Stimulated activated effector memory CD8-positive, alpha-beta T cell treated with anti-CD3 and anti-CD28 coated beads, Interleukin-12 subunit alpha, Interleukin-12 subunit beta, amount 100 ng/mL, for 72 hours (primary cell): ENCODE measurements around the gene CD300LF.

Source experiments
- ATAC-seq: fragments of 150-1000 bp; cut with Tn5 transposase; 2 replicates; pipeline ENCODE4 v1.10.0; 2021
- DNase-seq, 2 donors: peaks; one replicate each; pipeline ENCODE4 v3.0.0; 2021 to 2022; ENCODE audit warnings: low spot score in 2 of 2
- H3K27ac Mint-ChIP-seq: one replicate; pipeline ENCODE4 v1.8.0; 2022; ENCODE audit warnings: mild to moderate bottlenecking, mixed read lengths
- H3K36me3 Mint-ChIP-seq: one replicate; pipeline ENCODE4 v1.8.0; 2022; ENCODE audit warnings: mild to moderate bottlenecking, mixed read lengths
- H3K4me1 Mint-ChIP-seq: one replicate; pipeline ENCODE4 v1.8.0; 2022; ENCODE audit warnings: mixed read lengths
- H3K4me3 Mint-ChIP-seq: one replicate; pipeline ENCODE4 v1.8.0; 2022; ENCODE audit warnings: mild to moderate bottlenecking, mixed read lengths
- H3K9me3 Mint-ChIP-seq: one replicate; pipeline ENCODE4 v1.8.0; 2022; ENCODE audit warnings: mixed read lengths

The CD300LF gene

GRCh38 chr17:74728033-74728701 lies 15.4 kb upstream of the CD300LF start:
- H3K27ac Mint-ChIP-seq: no peak overlapping the region
- no peak for DNase-seq
- no peaks in the 10 kb centered on the region for H3K9me3 Mint-ChIP-seq

GRCh38 chr17:74725111-74725510 lies 12.4 kb upstream of the CD300LF start:
- H3K36me3 Mint-ChIP-seq: no peaks in the 10 kb centered on the region
- H3K27ac Mint-ChIP-seq: no peak overlapping the region
- DNase-seq: no peak
- H3K4me3 Mint-ChIP-seq: no peak overlapping the region
- peaks cover 6% of the 10 kb centered on the region for H3K4me1 Mint-ChIP-seq
- ATAC-seq: no peak
- no peaks in the 10 kb centered on the region for H3K9me3 Mint-ChIP-seq

More at GRCh38 chr17:74728033-74728701, 15.4 kb upstream of the CD300LF start:
- no peak for ATAC-seq
- Mint-ChIP-seq H3K4me1 (peaks cover 6% of the 10 kb centered on the region), H3K36me3 (no peaks in the 10 kb centered on the region), H3K4me3 (no peak overlapping the region)

- Mint-ChIP-seq H3K36me3 (no peaks in the 10 kb centered on the region), H3K4me1 (peaks cover 6% of the 10 kb centered on the region), H3K9me3 (no peaks in the 10 kb centered on the region), H3K27ac (no peak overlapping the region), H3K4me3 (no peak overlapping the region)
- no peak for DNase-seq
- no peak for ATAC-seq
These were observed 11.2 kb upstream of the CD300LF start for GRCh38 chr17:74723891-74724290.

GRCh38 chr17:74722782-74723181 lies 10.1 kb upstream of the CD300LF start:
- peaks cover 6% of the 10 kb centered on the region for H3K4me1 Mint-ChIP-seq
- no peak overlapping the region for H3K27ac Mint-ChIP-seq
- no peaks in the 10 kb centered on the region for H3K9me3 Mint-ChIP-seq
- ATAC-seq (no peak), DNase-seq (no peak)
- no peaks in the 10 kb centered on the region for H3K36me3 Mint-ChIP-seq
- no peak overlapping the region for H3K4me3 Mint-ChIP-seq

GRCh38 chr17:74720506-74720905 lies 7.8 kb upstream of the CD300LF start:
- Mint-ChIP-seq H3K27ac (no peak overlapping the region), H3K4me3 (no peak overlapping the region), H3K36me3 (no peaks in the 10 kb centered on the region), H3K4me1 (peaks cover 7% of the 10 kb centered on the region), H3K9me3 (no peaks in the 10 kb centered on the region)
- no peak for ATAC-seq
- no peak for DNase-seq

GRCh38 chr17:74715144-74715543 lies 2.4 kb upstream of the CD300LF start:
- ATAC-seq: peak; percentile 37
- H3K4me1 Mint-ChIP-seq: peaks cover 24% of the 10 kb centered on the region
- no peak overlapping the region for H3K27ac Mint-ChIP-seq
- H3K9me3 Mint-ChIP-seq: no peaks in the 10 kb centered on the region
- DNase-seq: no peak
- H3K4me3 Mint-ChIP-seq: no peak overlapping the region
- H3K36me3 Mint-ChIP-seq: no peaks in the 10 kb centered on the region

- H3K9me3 Mint-ChIP-seq: no peaks in the 10 kb centered on the region
- peaks cover 24% of the 10 kb centered on the region for H3K4me1 Mint-ChIP-seq
- no peaks in the 10 kb centered on the region for H3K36me3 Mint-ChIP-seq
- no peak for DNase-seq
- H3K27ac Mint-ChIP-seq: no peak overlapping the region
- H3K4me3 Mint-ChIP-seq: no peak overlapping the region
- ATAC-seq: no peak
These were observed 540 bp upstream of the CD300LF start for GRCh38 chr17:74713171-74713755.

GRCh38 chr17:74712301-74712700 lies 422 bp downstream of the CD300LF start:
- H3K4me1 Mint-ChIP-seq: peaks cover 24% of the 10 kb centered on the region
- no peaks in the 10 kb centered on the region for H3K36me3 Mint-ChIP-seq
- no peak overlapping the region for H3K27ac Mint-ChIP-seq
- DNase-seq (no peak), ATAC-seq (no peak)
- H3K4me3 Mint-ChIP-seq: no peak overlapping the region
- no peaks in the 10 kb centered on the region for H3K9me3 Mint-ChIP-seq

GRCh38 chr17:74711058-74711824 lies 1.5 kb downstream of the CD300LF start:
- DNase-seq (no peak), ATAC-seq (no peak)
- Mint-ChIP-seq H3K4me1 (peaks cover 24% of the 10 kb centered on the region), H3K36me3 (peaks cover 4% of the 10 kb centered on the region), H3K4me3 (no peak overlapping the region), H3K9me3 (no peaks in the 10 kb centered on the region), H3K27ac (no peak overlapping the region)

- no peak overlapping the region for H3K27ac Mint-ChIP-seq
- no peak overlapping the region for H3K4me3 Mint-ChIP-seq
- H3K4me1 Mint-ChIP-seq: no peaks in the 10 kb centered on the region
- no peaks in the 10 kb centered on the region for H3K9me3 Mint-ChIP-seq
- peaks cover 4% of the 10 kb centered on the region for H3K36me3 Mint-ChIP-seq
- DNase-seq (no peak), ATAC-seq (no peak)
These were observed 8.2 kb downstream of the CD300LF start for GRCh38 chr17:74704544-74704943.

GRCh38 chr17:74703311-74703710 lies 9.4 kb downstream of the CD300LF start:
- H3K4me1 Mint-ChIP-seq: no peaks in the 10 kb centered on the region
- H3K27ac Mint-ChIP-seq: no peak overlapping the region
- ATAC-seq: no peak
- H3K9me3 Mint-ChIP-seq: no peaks in the 10 kb centered on the region
- H3K36me3 Mint-ChIP-seq: peaks cover 4% of the 10 kb centered on the region
- H3K4me3 Mint-ChIP-seq: no peak overlapping the region
- no peak for DNase-seq

GRCh38 chr17:74702116-74702871 lies 10.4 kb downstream of the CD300LF start:
- ATAC-seq: no peak
- Mint-ChIP-seq H3K36me3 (peaks cover 4% of the 10 kb centered on the region), H3K4me3 (no peak overlapping the region), H3K4me1 (no peaks in the 10 kb centered on the region), H3K9me3 (no peaks in the 10 kb centered on the region), H3K27ac (no peak overlapping the region)
- no peak for DNase-seq

- DNase-seq (no peak), ATAC-seq (no peak)
- Mint-ChIP-seq H3K9me3 (no peaks in the 10 kb centered on the region), H3K36me3 (no peaks in the 10 kb centered on the region), H3K27ac (no peak overlapping the region), H3K4me3 (no peak overlapping the region), H3K4me1 (no peaks in the 10 kb centered on the region)
These were observed 13.5 kb downstream of the CD300LF start for GRCh38 chr17:74699236-74699635.

GRCh38 chr17:74698069-74698468 lies 14.7 kb downstream of the CD300LF start:
- no peaks in the 10 kb centered on the region for H3K36me3 Mint-ChIP-seq
- H3K4me3 Mint-ChIP-seq: no peak overlapping the region
- no peaks in the 10 kb centered on the region for H3K4me1 Mint-ChIP-seq
- no peak for ATAC-seq
- no peak for DNase-seq
- H3K9me3 Mint-ChIP-seq: no peaks in the 10 kb centered on the region
- no peak overlapping the region for H3K27ac Mint-ChIP-seq

GRCh38 chr17:74697515-74697914 lies 15.2 kb downstream of the CD300LF start:
- no peaks in the 10 kb centered on the region for H3K9me3 Mint-ChIP-seq
- DNase-seq (no peak), ATAC-seq (no peak)
- H3K4me1 Mint-ChIP-seq: no peaks in the 10 kb centered on the region
- no peak overlapping the region for H3K27ac Mint-ChIP-seq
- no peaks in the 10 kb centered on the region for H3K36me3 Mint-ChIP-seq
- no peak overlapping the region for H3K4me3 Mint-ChIP-seq
